Immature natural killer cell (primary cell): Measurements from ENCODE around the gene GIGYF2. TPM values are rescaled to one million over a fixed set of nuclear protein-coding genes. Genes with fewer than 3 reads are reported as not detected.

Source experiments
- DNase-seq, 3 donors: peaks; one replicate each; pipeline ENCODE4 v3.0.0; 2022; ENCODE audit warnings: mixed read lengths in 1 of 3
- H3K27ac Mint-ChIP-seq, 6 donors: one replicate each; pipeline ENCODE4 v1.8.0; 2020; ENCODE audit warnings: mixed read lengths in 6 of 6, mild to moderate bottlenecking in 5 of 6, inconsistent platforms in 4 of 6, moderate library complexity in 3 of 6
- H3K27me3 Mint-ChIP-seq, 3 donors: one replicate each; pipeline ENCODE4 v1.8.0; 2020 to 2021; ENCODE audit warnings: low read depth in 3 of 3, mild to moderate bottlenecking in 3 of 3, mixed read lengths in 3 of 3, moderate library complexity in 3 of 3, inconsistent platforms in 1 of 3
- H3K36me3 Mint-ChIP-seq, 3 donors: one replicate each; pipeline ENCODE4 v1.8.0; 2020; ENCODE audit warnings: mixed read lengths in 3 of 3, inconsistent platforms in 2 of 3, mild to moderate bottlenecking in 2 of 3
- H3K4me1 Mint-ChIP-seq, 2 donors: one replicate each; pipeline ENCODE4 v1.8.0; 2020; ENCODE audit warnings: inconsistent platforms in 2 of 2, mild to moderate bottlenecking in 2 of 2, mixed read lengths in 2 of 2, moderate library complexity in 1 of 2
- H3K4me3 Mint-ChIP-seq, 5 donors: one replicate each; pipeline ENCODE4 v1.8.0; 2020; ENCODE audit warnings: mild to moderate bottlenecking in 5 of 5, mixed read lengths in 5 of 5, inconsistent platforms in 3 of 5, moderate library complexity in 3 of 5
- H3K9me3 Mint-ChIP-seq, 6 donors: one replicate each; pipeline ENCODE4 v1.8.0; 2020; ENCODE audit warnings: mild to moderate bottlenecking in 6 of 6, mixed read lengths in 6 of 6, inconsistent platforms in 4 of 6, moderate library complexity in 3 of 6
- polyA plus RNA-seq, 3 donors: library from polyadenylated mRNA; unstranded; fragments of 300-500 nt; fragmentation: Illumina TruSeq; gene quantifications; one replicate each; pipeline ENCODE4 v1.2.3, GENCODE V29; 2021

The GIGYF2 gene
- polyA plus RNA-seq, 3 donors from 2014 or later, result 7.8 to 41.3 (median 13.0) TPM

GRCh38 chr2:232852676-232853075 lies 155.5 kb downstream of the GIGYF2 start:
- no peak for DNase-seq
- peak overlapping the region in 2 of 6 donors; percentile 5 to 47 for H3K27ac Mint-ChIP-seq
- H3K9me3 Mint-ChIP-seq, result no peaks in the 10 kb centered on the region
- peaks cover 30 to 47% (median 39%) of the 10 kb centered on the region in 3 donors for H3K36me3 Mint-ChIP-seq
- no peak overlapping the region for H3K4me3 Mint-ChIP-seq
- no peaks in the 10 kb centered on the region for H3K4me1 Mint-ChIP-seq
- peaks cover 0 to 4% (median 0%) of the 10 kb centered on the region in 3 donors for H3K27me3 Mint-ChIP-seq

GRCh38 chr2:232854082-232854481 lies 157.0 kb downstream of the GIGYF2 start:
- H3K27ac Mint-ChIP-seq, result peak overlapping the region in 1 of 6 donors; percentile 65
- H3K36me3 Mint-ChIP-seq, result peaks cover 28 to 44% (median 39%) of the 10 kb centered on the region in 3 donors

GRCh38 chr2:232857158-232857563 lies 160.0 kb downstream of the GIGYF2 start:
- peaks cover 0 to 6% (median 1%) of the 10 kb centered on the region in 3 donors for H3K27me3 Mint-ChIP-seq
- no peaks in the 10 kb centered on the region for H3K9me3 Mint-ChIP-seq
- no peak overlapping the region for H3K4me3 Mint-ChIP-seq
- peaks cover 18 to 29% (median 26%) of the 10 kb centered on the region in 3 donors for H3K36me3 Mint-ChIP-seq
- H3K4me1 Mint-ChIP-seq, result no peaks in the 10 kb centered on the region
- DNase-seq, result no peak
- H3K27ac Mint-ChIP-seq, result peak overlapping the region in 2 of 6 donors; percentile 10 to 73

More at GRCh38 chr2:232854082-232854481, 157.0 kb downstream of the GIGYF2 start:
- Mint-ChIP-seq H3K4me3 (no peak overlapping the region), H3K9me3 (no peaks in the 10 kb centered on the region), H3K4me1 (no peaks in the 10 kb centered on the region), H3K27me3 (peaks cover 0 to 4% (median 1%) of the 10 kb centered on the region in 3 donors)
- DNase-seq, result no peak

- peak overlapping the region in 2 of 6 donors; percentile 34 for H3K27ac Mint-ChIP-seq
Measured at GRCh38 chr2:232859385-232859916, 162.3 kb downstream of the GIGYF2 start.

GRCh38 chr2:232860593-232861241 lies 163.6 kb downstream of the GIGYF2 start:
- H3K27ac Mint-ChIP-seq, result no peak overlapping the region
- no peak for DNase-seq
- no peaks in the 10 kb centered on the region for H3K4me1 Mint-ChIP-seq

More at GRCh38 chr2:232859385-232859916, 162.3 kb downstream of the GIGYF2 start:
- DNase-seq, result no peak
- no peaks in the 10 kb centered on the region for H3K4me1 Mint-ChIP-seq
- peaks cover 18 to 26% (median 19%) of the 10 kb centered on the region in 3 donors for H3K36me3 Mint-ChIP-seq
- no peaks in the 10 kb centered on the region for H3K9me3 Mint-ChIP-seq
- no peak overlapping the region for H3K4me3 Mint-ChIP-seq
- peaks cover 0 to 6% (median 1%) of the 10 kb centered on the region in 3 donors for H3K27me3 Mint-ChIP-seq

GRCh38 chr2:232861353-232861752 lies 164.2 kb downstream of the GIGYF2 start:
- no peak overlapping the region for H3K27ac Mint-ChIP-seq

More at GRCh38 chr2:232860593-232861241, 163.6 kb downstream of the GIGYF2 start:
- Mint-ChIP-seq H3K36me3 (peaks cover 18 to 26% (median 19%) of the 10 kb centered on the region in 3 donors), H3K4me3 (no peak overlapping the region), H3K27me3 (peaks cover 0 to 6% (median 1%) of the 10 kb centered on the region in 3 donors), H3K9me3 (no peaks in the 10 kb centered on the region)

GRCh38 chr2:232863996-232864395 lies 166.9 kb downstream of the GIGYF2 start:
- Mint-ChIP-seq H3K9me3 (no peaks in the 10 kb centered on the region), H3K36me3 (peaks cover 3 to 8% (median 7%) of the 10 kb centered on the region in 3 donors), H3K27me3 (peaks cover 0 to 1% (median under 1%) of the 10 kb centered on the region in 3 donors), H3K4me3 (no peak overlapping the region), H3K4me1 (no peaks in the 10 kb centered on the region), H3K27ac (no peak overlapping the region)
- no peak for DNase-seq

More at GRCh38 chr2:232861353-232861752, 164.2 kb downstream of the GIGYF2 start:
- Mint-ChIP-seq H3K4me1 (no peaks in the 10 kb centered on the region), H3K27me3 (peaks cover 0 to 6% (median 1%) of the 10 kb centered on the region in 3 donors), H3K4me3 (no peak overlapping the region), H3K9me3 (no peaks in the 10 kb centered on the region), H3K36me3 (peaks cover 18 to 26% (median 19%) of the 10 kb centered on the region in 3 donors)
- DNase-seq, result no peak

- H3K36me3 Mint-ChIP-seq, result peaks cover 0 to 7% (median 0%) of the 10 kb centered on the region in 3 donors
- DNase-seq, result no peak
- no peaks in the 10 kb centered on the region for H3K9me3 Mint-ChIP-seq
- H3K4me3 Mint-ChIP-seq, result no peak overlapping the region
- no peaks in the 10 kb centered on the region for H3K4me1 Mint-ChIP-seq
- H3K27ac Mint-ChIP-seq, result no peak overlapping the region
- peaks cover 0 to 2% (median 0%) of the 10 kb centered on the region in 3 donors for H3K27me3 Mint-ChIP-seq
Measured at GRCh38 chr2:232865165-232865564, 168.0 kb downstream of the GIGYF2 start.

- Mint-ChIP-seq H3K36me3 (peaks cover 0 to 4% (median 0%) of the 10 kb centered on the region in 3 donors), H3K4me3 (no peak overlapping the region), H3K27me3 (peaks cover 0 to 2% (median 2%) of the 10 kb centered on the region in 3 donors), H3K27ac (no peak overlapping the region), H3K4me1 (no peaks in the 10 kb centered on the region), H3K9me3 (no peaks in the 10 kb centered on the region)
- DNase-seq, result no peak
Measured at GRCh38 chr2:232866104-232866503, 169.0 kb downstream of the GIGYF2 start.

GRCh38 chr2:232869138-232870017 lies 172.2 kb downstream of the GIGYF2 start:
- Mint-ChIP-seq H3K27ac (peak overlapping the region in 1 of 6 donors; percentile 4), H3K27me3 (peaks cover 0 to 2% (median 2%) of the 10 kb centered on the region in 3 donors), H3K9me3 (no peaks in the 10 kb centered on the region), H3K4me1 (no peaks in the 10 kb centered on the region), H3K36me3 (no peaks in the 10 kb centered on the region), H3K4me3 (no peak overlapping the region)
- DNase-seq, result no peak

- Mint-ChIP-seq H3K4me1 (peaks cover 0 to 4% of the 10 kb centered on the region in 2 donors), H3K4me3 (no peak within 1 kb of the TSS), H3K27me3 (peaks cover 0 to 8% (median 2%) of the 10 kb centered on the region in 3 donors), H3K36me3 (no peaks in the 10 kb centered on the region), H3K9me3 (no peaks in the 10 kb centered on the region), H3K27ac (peak within 1 kb of the TSS in 1 of 6 donors; percentile 4)
- DNase-seq, result no peak
Measured at GRCh38 chr2:232870018-232870765, 173.1 kb downstream of the GIGYF2 start, which contains the start of gene SNORC. SNORC (plus strand) TSS chr2:232870264; CDS start chr2:232870342, 78 bp downstream.

- Mint-ChIP-seq H3K4me3 (no peak overlapping the region), H3K9me3 (no peaks in the 10 kb centered on the region), H3K27ac (no peak overlapping the region), H3K36me3 (no peaks in the 10 kb centered on the region), H3K4me1 (peaks cover 0 to 8% of the 10 kb centered on the region in 2 donors), H3K27me3 (peaks cover 0 to 8% (median 2%) of the 10 kb centered on the region in 3 donors)
- no peak for DNase-seq
Measured at GRCh38 chr2:232870766-232871371, 173.7 kb downstream of the GIGYF2 start.
